ENCODE measurements around the gene SLC44A3. TPM values are rescaled to one million over a fixed set of nuclear protein-coding genes. Genes with fewer than 3 reads are reported as not detected.

The SLC44A3 gene
- total and polyA plus RNA-seq, 12 donors = 4.2 to 26.2 (median 9.5) TPM

DNA sequence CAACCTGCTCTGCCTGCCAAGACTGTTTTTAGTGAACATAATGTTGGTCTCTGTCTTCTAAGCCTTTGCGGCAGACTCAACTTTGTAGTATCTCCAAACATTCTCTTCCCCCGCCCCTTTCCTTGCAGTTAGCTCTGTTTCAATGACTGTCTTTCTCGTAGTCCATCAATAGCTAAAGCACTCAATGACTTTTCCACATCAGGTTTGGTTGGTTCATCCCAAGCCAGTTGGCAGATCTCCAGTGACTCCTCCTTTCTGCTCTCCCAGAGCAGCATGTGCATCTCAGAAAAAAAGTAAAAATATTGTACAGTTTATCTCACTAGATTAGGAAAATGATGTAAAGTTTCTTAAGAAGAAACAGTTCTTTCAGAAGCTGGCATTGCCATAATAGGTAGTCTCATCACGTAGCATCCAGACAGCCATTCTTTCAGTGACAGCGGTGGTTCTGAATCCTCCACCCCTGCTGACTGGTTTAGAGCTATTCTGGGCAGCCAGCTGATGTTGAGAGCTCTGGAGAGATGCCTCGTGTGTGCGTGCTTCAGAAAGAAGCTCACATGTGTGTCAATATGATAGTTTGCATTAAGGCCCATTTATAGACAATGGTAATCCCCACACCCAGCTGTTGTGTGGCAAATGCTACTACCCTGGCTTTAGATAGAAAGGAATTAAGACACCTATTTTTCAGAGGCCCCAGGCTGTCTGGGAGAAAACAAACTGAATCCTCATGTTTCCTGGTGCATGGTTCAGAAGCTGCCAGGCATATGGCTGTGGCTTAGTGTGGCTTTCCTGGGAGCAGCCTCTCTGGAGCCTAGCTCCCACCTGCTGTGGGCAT, 53.6 kb downstream of the SLC44A3 start:
- Histone ChIP-seq H3K27ac (no peak overlapping the region), H3K4me1 (replicated peaks in 1 of 2) (peaks cover 0 to 7% of the 10 kb centered on the region in 2 donors), H3K27me3 (no peaks in the 10 kb centered on the region), H3K9me3 (replicated peaks in 1 of 3) (no peaks in the 10 kb centered on the region), H3K36me3 (replicated peaks in 1 of 2) (no peaks in the 10 kb centered on the region), H3K4me3 (no peak overlapping the region)
- intact Hi-C loops (cut with DNase I) = no loop called here
- WGBS, 4 donors = 69 to 78% (median 76%) methylated on average over 7 of the region's 7 CpGs
- TF ChIP-seq POLR2A (IDR thresholded peaks at IDR 0.05) = no peak
- TF ChIP-seq, protein P1, sequence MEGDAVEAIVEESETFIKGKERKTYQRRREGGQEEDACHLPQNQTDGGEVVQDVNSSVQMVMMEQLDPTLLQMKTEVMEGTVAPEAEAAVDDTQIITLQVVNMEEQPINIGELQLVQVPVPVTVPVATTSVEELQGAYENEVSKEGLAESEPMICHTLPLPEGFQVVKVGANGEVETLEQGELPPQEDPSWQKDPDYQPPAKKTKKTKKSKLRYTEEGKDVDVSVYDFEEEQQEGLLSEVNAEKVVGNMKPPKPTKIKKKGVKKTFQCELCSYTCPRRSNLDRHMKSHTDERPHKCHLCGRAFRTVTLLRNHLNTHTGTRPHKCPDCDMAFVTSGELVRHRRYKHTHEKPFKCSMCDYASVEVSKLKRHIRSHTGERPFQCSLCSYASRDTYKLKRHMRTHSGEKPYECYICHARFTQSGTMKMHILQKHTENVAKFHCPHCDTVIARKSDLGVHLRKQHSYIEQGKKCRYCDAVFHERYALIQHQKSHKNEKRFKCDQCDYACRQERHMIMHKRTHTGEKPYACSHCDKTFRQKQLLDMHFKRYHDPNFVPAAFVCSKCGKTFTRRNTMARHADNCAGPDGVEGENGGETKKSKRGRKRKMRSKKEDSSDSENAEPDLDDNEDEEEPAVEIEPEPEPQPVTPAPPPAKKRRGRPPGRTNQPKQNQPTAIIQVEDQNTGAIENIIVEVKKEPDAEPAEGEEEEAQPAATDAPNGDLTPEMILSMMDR (IDR thresholded peaks at IDR 0.05) = no peak
- DNase-seq = peak in 2 of 7 donors; percentile 46 to 51

DNA sequence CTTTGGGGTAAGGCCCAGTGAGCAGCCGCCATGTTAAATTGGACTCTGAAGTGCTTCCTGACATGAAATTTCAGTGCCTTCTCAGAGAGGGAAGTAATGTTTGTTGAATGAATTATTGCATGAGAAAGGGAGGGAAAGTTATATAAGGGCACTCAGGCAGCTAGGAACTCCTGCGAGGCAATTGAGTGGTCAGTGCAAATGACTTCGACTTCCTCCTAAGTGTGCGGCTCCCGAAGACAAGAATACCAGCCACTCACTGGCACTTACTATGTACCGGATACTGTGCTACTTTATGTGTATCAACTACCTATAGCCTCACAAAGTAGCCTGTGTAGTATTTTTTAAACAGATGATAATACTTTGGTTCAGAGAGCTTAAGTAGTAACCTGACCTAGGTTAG, 54.3 kb downstream of the SLC44A3 start:
- Histone ChIP-seq H3K9me3 (replicated peaks in 1 of 3) (no peaks in the 10 kb centered on the region), H3K27ac (no peak overlapping the region), H3K27me3 (no peaks in the 10 kb centered on the region), H3K36me3 (replicated peaks in 1 of 2) (no peaks in the 10 kb centered on the region), H3K4me1 (replicated peaks in 1 of 2) (peaks cover 0 to 7% of the 10 kb centered on the region in 2 donors), H3K4me3 (no peak overlapping the region)
- 94 to 97% (median 97%) methylated on average over 6 of the region's 6 CpGs for WGBS, 4 donors
- no peak for DNase-seq
- intact Hi-C loops (cut with DNase I) = no loop called here
- no peak for TF ChIP-seq POLR2A (IDR thresholded peaks at IDR 0.05)
- TF ChIP-seq, protein P1 (IDR thresholded peaks at IDR 0.05) = no peak

DNA sequence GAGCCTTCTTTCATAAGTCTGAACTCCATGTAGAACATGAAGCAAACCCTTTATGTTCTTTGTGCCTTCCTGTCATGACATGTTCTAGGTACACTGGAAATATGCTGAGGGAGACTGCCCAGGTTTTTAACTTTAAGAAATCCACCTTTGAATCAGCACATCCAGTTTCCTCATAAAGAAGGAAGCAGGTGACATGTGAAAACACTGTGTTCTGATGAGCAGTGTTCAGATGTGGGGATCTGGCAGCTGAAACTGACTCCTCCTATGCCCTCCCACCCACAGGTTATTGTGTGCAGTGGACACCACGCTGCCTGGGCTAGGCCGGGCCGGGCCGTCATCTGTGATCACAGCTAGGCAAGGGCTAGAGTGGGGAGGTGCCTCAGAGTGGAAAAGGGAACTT, 55.6 kb downstream of the SLC44A3 start:
- Histone ChIP-seq H3K27ac (no peak overlapping the region), H3K4me1 (replicated peaks in 1 of 2) (peaks cover 0 to 7% of the 10 kb centered on the region in 2 donors), H3K36me3 (replicated peaks in 1 of 2) (no peaks in the 10 kb centered on the region), H3K9me3 (replicated peaks in 1 of 3) (no peaks in the 10 kb centered on the region), H3K4me3 (no peak overlapping the region), H3K27me3 (no peaks in the 10 kb centered on the region)
- WGBS, 4 donors = 70 to 88% (median 74%) methylated on average over 4 of the region's 4 CpGs
- intact Hi-C loops (cut with DNase I) = no loop called here
- TF ChIP-seq, protein P1 (IDR thresholded peaks at IDR 0.05) = no peak
- TF ChIP-seq POLR2A (IDR thresholded peaks at IDR 0.05) = no peak
- no peak for DNase-seq

DNA sequence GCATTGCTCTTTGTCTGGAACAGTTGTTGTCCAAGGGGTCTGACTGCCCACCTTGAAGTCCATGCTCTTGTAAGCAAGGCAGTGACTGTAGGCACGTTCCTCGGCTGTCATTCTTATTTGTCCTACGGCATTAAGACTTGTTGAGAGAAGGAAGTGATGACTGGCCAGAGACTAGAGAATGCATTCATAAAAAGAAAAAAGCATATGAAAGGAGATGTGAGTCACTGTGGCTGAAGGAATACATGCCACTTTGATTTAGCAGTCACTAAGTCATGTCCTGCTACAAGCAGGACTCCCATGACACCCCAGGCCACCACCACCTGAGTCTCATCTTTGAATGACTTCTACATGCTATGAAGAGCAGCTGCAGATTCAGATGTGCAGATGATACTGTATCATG, 56.2 kb downstream of the SLC44A3 start:
- no peak for TF ChIP-seq POLR2A (IDR thresholded peaks at IDR 0.05)
- TF ChIP-seq, protein P1 (IDR thresholded peaks at IDR 0.05) = no peak
- no peak for DNase-seq
- Histone ChIP-seq H3K9me3 (replicated peaks in 1 of 3) (no peaks in the 10 kb centered on the region), H3K4me1 (replicated peaks in 1 of 2) (peaks cover 0 to 7% of the 10 kb centered on the region in 2 donors), H3K36me3 (replicated peaks in 1 of 2) (no peaks in the 10 kb centered on the region), H3K4me3 (no peak overlapping the region), H3K27me3 (no peaks in the 10 kb centered on the region), H3K27ac (no peak overlapping the region)
- intact Hi-C loops (cut with DNase I) = no loop called here
- 88 to 95% (median 89%) methylated on average over 3 of the region's 3 CpGs for WGBS, 4 donors

All from adrenal gland (tissue), 12 donors.